ENCODE measurements around the gene TBC1D10B. TPM values are rescaled to one million over a fixed set of nuclear protein-coding genes. Genes with fewer than 3 reads are reported as not detected.

TBC1D10B gene
- total and polyA plus RNA-seq, 3 experiments from 2014 or later = 17.3 to 61.4 (median 59.0) TPM

- ChIA-PET CTCF (interaction anchor here (0.6 to 1.3 kb wide), 2 partner anchors 50 to 732 kb away, joined by 3 to 4 read pairs; no protein-coding TSS in a partner anchor), POLR2A (no interaction called here)
- peaks cover 10% of the 10 kb centered on the region for H3K4me1 ChIP-seq (ENCODE audit: insufficient read depth, low read length)
- DNase-seq = no peak
- Mint-ChIP-seq H3K4me3 (peak overlapping the region in 1 of 7 donors; percentile 17), H3K9me3 (no peaks in the 10 kb centered on the region), H3K27ac (peak overlapping the region in 2 of 8 donors; percentile 32 to 50), H3K27me3 (no peaks in the 10 kb centered on the region), H3K4me1 (peaks cover 15 to 24% (median 21%) of the 10 kb centered on the region in 3 donors), H3K36me3 (peaks cover 3 to 67% (median 15%) of the 10 kb centered on the region in 3 donors)
- H3K4me3 ChIP-seq (ENCODE audit: low read length) = no peak overlapping the region
- H3K27me3 ChIP-seq (ENCODE audit: insufficient read depth, low read length, poor library complexity, severe bottlenecking) = no peaks in the 10 kb centered on the region
- no peak overlapping the region for H3K27ac ChIP-seq (ENCODE audit: low read depth, low read length)
- no peaks in the 10 kb centered on the region for H3K9me3 ChIP-seq (ENCODE audit: low read length)
- peaks cover 5% of the 10 kb centered on the region for H3K36me3 ChIP-seq (ENCODE audit: insufficient read depth, low read length)
These were observed 10.5 kb downstream of the TBC1D10B start for GRCh38 chr16:30359871-30360170.

GRCh38 chr16:30358990-30359870 is 11.1 kb downstream of the TBC1D10B start:
- DNase-seq = no peak
- POLR2A ChIA-PET = interaction anchor here (2.1 kb wide), 1 partner anchor 12 kb away, joined by 6 read pairs; no protein-coding TSS in a partner anchor

GRCh38 chr16:30358577-30358936 is 11.7 kb downstream of the TBC1D10B start:
- Mint-ChIP-seq H3K27me3 (no peaks in the 10 kb centered on the region), H3K36me3 (peaks cover 3 to 68% (median 15%) of the 10 kb centered on the region in 3 donors), H3K9me3 (no peaks in the 10 kb centered on the region), H3K4me1 (peaks cover 22 to 29% (median 28%) of the 10 kb centered on the region in 3 donors), H3K27ac (peak overlapping the region in 1 of 8 donors; percentile 22), H3K4me3 (no peak overlapping the region)
- POLR2A ChIA-PET = interaction anchor here (2.1 kb wide), 1 partner anchor 12 kb away, joined by 6 read pairs; no protein-coding TSS in a partner anchor
- no peak for DNase-seq
- H3K4me3 ChIP-seq (ENCODE audit: low read length) = no peak overlapping the region
- peaks cover 20% of the 10 kb centered on the region for H3K4me1 ChIP-seq (ENCODE audit: insufficient read depth, low read length)
- no peaks in the 10 kb centered on the region for H3K27me3 ChIP-seq (ENCODE audit: insufficient read depth, low read length, poor library complexity, severe bottlenecking)
- no peak overlapping the region for H3K27ac ChIP-seq (ENCODE audit: low read depth, low read length)
- CTCF ChIA-PET = interaction anchor here (1.2 to 2.6 kb wide), 2 partner anchors 13 to 51 kb away, joined by 5 to 8 read pairs; partner anchors contain the start of gene TBC1D10B
- H3K9me3 ChIP-seq (ENCODE audit: low read length) = no peaks in the 10 kb centered on the region
- peaks cover 10% of the 10 kb centered on the region for H3K36me3 ChIP-seq (ENCODE audit: insufficient read depth, low read length)

More at GRCh38 chr16:30358990-30359870, 11.1 kb downstream of the TBC1D10B start:
- Mint-ChIP-seq H3K27ac (peak overlapping the region in 2 of 8 donors; percentile 41 to 72), H3K4me3 (no peak overlapping the region), H3K27me3 (no peaks in the 10 kb centered on the region), H3K4me1 (peaks cover 19 to 23% (median 22%) of the 10 kb centered on the region in 3 donors), H3K9me3 (no peaks in the 10 kb centered on the region), H3K36me3 (peaks cover 3 to 66% (median 15%) of the 10 kb centered on the region in 3 donors)
- H3K36me3 ChIP-seq (ENCODE audit: insufficient read depth, low read length) = peaks cover 5% of the 10 kb centered on the region
- CTCF ChIA-PET = interaction anchor here (1.2 to 1.3 kb wide), 2 partner anchors 50 to 51 kb away, joined by 4 to 5 read pairs; no protein-coding TSS in a partner anchor
- no peak overlapping the region for H3K4me3 ChIP-seq (ENCODE audit: low read length)
- no peaks in the 10 kb centered on the region for H3K27me3 ChIP-seq (ENCODE audit: insufficient read depth, low read length, poor library complexity, severe bottlenecking)
- no peaks in the 10 kb centered on the region for H3K9me3 ChIP-seq (ENCODE audit: low read length)
- peaks cover 13% of the 10 kb centered on the region for H3K4me1 ChIP-seq (ENCODE audit: insufficient read depth, low read length)
- H3K27ac ChIP-seq (ENCODE audit: low read depth, low read length) = no peak overlapping the region

GRCh38 chr16:30357715-30358576 is 12.3 kb downstream of the TBC1D10B start:
- Mint-ChIP-seq H3K36me3 (peaks cover under 1 to 68% (median 8%) of the 10 kb centered on the region in 3 donors), H3K4me3 (peak overlapping the region in 1 of 7 donors; percentile 76), H3K9me3 (no peaks in the 10 kb centered on the region), H3K27me3 (no peaks in the 10 kb centered on the region), H3K27ac (peak overlapping the region in 2 of 8 donors; percentile 50 to 94), H3K4me1 (peaks cover 22 to 35% (median 28%) of the 10 kb centered on the region in 3 donors)
- H3K4me1 ChIP-seq (ENCODE audit: insufficient read depth, low read length) = peaks cover 24% of the 10 kb centered on the region
- CTCF ChIA-PET = interaction anchor here (1.2 to 2.6 kb wide), 2 partner anchors 13 to 52 kb away, joined by 5 to 8 read pairs; partner anchors contain the start of gene TBC1D10B
- no peaks in the 10 kb centered on the region for H3K27me3 ChIP-seq (ENCODE audit: insufficient read depth, low read length, poor library complexity, severe bottlenecking)
- POLR2A ChIA-PET = interaction anchor here (2.1 kb wide), 1 partner anchor 13 kb away, joined by 6 read pairs; no protein-coding TSS in a partner anchor
- DNase-seq = peak in 1 of 5 donors; percentile 42
- no peak overlapping the region for H3K4me3 ChIP-seq (ENCODE audit: low read length)
- no peak overlapping the region for H3K27ac ChIP-seq (ENCODE audit: low read depth, low read length)
- H3K36me3 ChIP-seq (ENCODE audit: insufficient read depth, low read length) = peaks cover 16% of the 10 kb centered on the region
- H3K9me3 ChIP-seq (ENCODE audit: low read length) = no peaks in the 10 kb centered on the region

- Histone ChIP-seq H3K27ac (ENCODE audit: low read depth, low read length) (no peak overlapping the region), H3K9me3 (ENCODE audit: low read length) (no peaks in the 10 kb centered on the region), H3K36me3 (ENCODE audit: insufficient read depth, low read length) (peaks cover 19% of the 10 kb centered on the region), H3K4me3 (ENCODE audit: low read length) (no peak overlapping the region), H3K27me3 (ENCODE audit: insufficient read depth, low read length, poor library complexity, severe bottlenecking) (no peaks in the 10 kb centered on the region), H3K4me1 (ENCODE audit: insufficient read depth, low read length) (peaks cover 24% of the 10 kb centered on the region)
- Mint-ChIP-seq H3K4me1 (peaks cover 23 to 36% (median 24%) of the 10 kb centered on the region in 3 donors), H3K4me3 (peak overlapping the region in 2 of 7 donors; percentile 33 to 76), H3K27ac (peak overlapping the region in 7 of 8 donors; percentile 22 to 95 (median 81)), H3K27me3 (no peaks in the 10 kb centered on the region), H3K9me3 (no peaks in the 10 kb centered on the region), H3K36me3 (peaks cover 0 to 70% (median 5%) of the 10 kb centered on the region in 3 donors)
- POLR2A ChIA-PET = interaction anchor here (0.5 to 2.1 kb wide), 2 partner anchors 14 to 34 kb away, joined by 4 to 6 read pairs; no protein-coding TSS in a partner anchor
- CTCF ChIA-PET = interaction anchor here (1.1 to 2.6 kb wide), 3 partner anchors 12 to 52 kb away, joined by 3 to 8 read pairs (median 5); partner anchors contain the start of gene TBC1D10B
- peak in 1 of 5 donors; percentile 38 for DNase-seq
These were observed 13.1 kb downstream of the TBC1D10B start for GRCh38 chr16:30357085-30357714.

GRCh38 chr16:30356401-30357084 is 13.8 kb downstream of the TBC1D10B start:
- Histone ChIP-seq H3K4me1 (ENCODE audit: insufficient read depth, low read length) (peaks cover 24% of the 10 kb centered on the region), H3K27ac (ENCODE audit: low read depth, low read length) (peak overlapping the region; percentile 95), H3K4me3 (ENCODE audit: low read length) (no peak overlapping the region), H3K36me3 (ENCODE audit: insufficient read depth, low read length) (peaks cover 25% of the 10 kb centered on the region), H3K9me3 (ENCODE audit: low read length) (no peaks in the 10 kb centered on the region), H3K27me3 (ENCODE audit: insufficient read depth, low read length, poor library complexity, severe bottlenecking) (no peaks in the 10 kb centered on the region)
- H3K4me1 Mint-ChIP-seq = peaks cover 23 to 38% (median 24%) of the 10 kb centered on the region in 3 donors
- CTCF ChIA-PET = interaction anchor here (1.1 to 2.6 kb wide), 3 partner anchors 12 to 53 kb away, joined by 3 to 8 read pairs (median 5); partner anchors contain the start of gene TBC1D10B
- H3K9me3 Mint-ChIP-seq = no peaks in the 10 kb centered on the region
- H3K27me3 Mint-ChIP-seq = no peaks in the 10 kb centered on the region
- POLR2A ChIA-PET = interaction anchor here (0.5 to 0.6 kb wide), 2 partner anchors 33 to 264 kb away, joined by 3 to 4 read pairs; no protein-coding TSS in a partner anchor
- peaks cover 0 to 75% (median 4%) of the 10 kb centered on the region in 3 donors for H3K36me3 Mint-ChIP-seq
- DNase-seq = peak in 1 of 5 donors; percentile 47
- H3K27ac Mint-ChIP-seq = peak overlapping the region; percentile 90 to 99 (median 96)
- peak overlapping the region; percentile 88 to 96 (median 95) for H3K4me3 Mint-ChIP-seq
